NCI-H1105 treated with DMSO at 0.1 percent for 48 hours (cell line): Measurements from ENCODE around the gene VWA3B.

Source experiments
- DNase-seq: peaks from one replicate; lab custom pipeline; 2025; lab: John Stamatoyannopoulos, UW

Gene VWA3B

GRCh38 chr2:98172951-98173350 is 86.0 kb downstream of the VWA3B start:
- no peak for DNase-seq

GRCh38 chr2:98175811-98176210 is 88.8 kb downstream of the VWA3B start:
- no peak for DNase-seq

GRCh38 chr2:98177286-98177685 is 90.3 kb downstream of the VWA3B start:
- peak; percentile 2 for DNase-seq

- DNase-seq: no peak
These were observed 91.0 kb downstream of the VWA3B start for GRCh38 chr2:98177986-98178385.

- DNase-seq: no peak
These were observed 93.5 kb downstream of the VWA3B start for GRCh38 chr2:98180456-98180855.

GRCh38 chr2:98181346-98181745 is 94.4 kb downstream of the VWA3B start:
- DNase-seq: no peak

- no peak for DNase-seq
These were observed 98.8 kb downstream of the VWA3B start for GRCh38 chr2:98185801-98186200.

GRCh38 chr2:98187194-98187593 is 100.2 kb downstream of the VWA3B start:
- DNase-seq: no peak

GRCh38 chr2:98188351-98189046 is 101.5 kb downstream of the VWA3B start:
- DNase-seq: no peak

- no peak for DNase-seq
These were observed 104.9 kb downstream of the VWA3B start for GRCh38 chr2:98191883-98192282.

GRCh38 chr2:98201576-98201975 is 114.6 kb downstream of the VWA3B start:
- DNase-seq: no peak

- no peak for DNase-seq
These were observed 118.9 kb downstream of the VWA3B start for GRCh38 chr2:98205889-98206288.

GRCh38 chr2:98212092-98213000 is 125.4 kb downstream of the VWA3B start:
- no peak for DNase-seq

- DNase-seq: no peak
These were observed 129.6 kb downstream of the VWA3B start for GRCh38 chr2:98216616-98217015.

GRCh38 chr2:98219152-98219551 is 132.2 kb downstream of the VWA3B start:
- no peak for DNase-seq

- DNase-seq: no peak
These were observed 147.0 kb downstream of the VWA3B start for GRCh38 chr2:98233941-98234340.

GRCh38 chr2:98234776-98235175 is 147.8 kb downstream of the VWA3B start:
- DNase-seq: no peak

GRCh38 chr2:98236935-98237334 is 150.0 kb downstream of the VWA3B start:
- DNase-seq: no peak

GRCh38 chr2:98240786-98241398 is 153.9 kb downstream of the VWA3B start:
- DNase-seq: no peak

- no peak for DNase-seq
These were observed 154.6 kb downstream of the VWA3B start for GRCh38 chr2:98241592-98241991.

GRCh38 chr2:98242003-98242402 is 155.0 kb downstream of the VWA3B start:
- DNase-seq: no peak

GRCh38 chr2:98245491-98245890 is 158.5 kb downstream of the VWA3B start:
- no peak for DNase-seq

- no peak for DNase-seq
These were observed 160.4 kb downstream of the VWA3B start for GRCh38 chr2:98247383-98247782.
